B cell (primary cell): Measurements from ENCODE around the gene CNBP. TPM values are rescaled to one million over a fixed set of nuclear protein-coding genes. Genes with fewer than 3 reads are reported as not detected.

Experiments used
- ATAC-seq: fragments of 200-7000 bp; cut with Tn5 transposase; one replicate; pipeline ENCODE4 v1.10.0; 2021; ENCODE audit warnings: low read depth, mild to moderate bottlenecking, moderate number of reproducible peaks, moderate library complexity
- CTCF ChIA-PET: fragments of 350-600 bp; sonication (Branson Sonifier 250); formaldehyde crosslinking; loops from one replicate; lab custom pipeline; 2021; ENCODE audit warnings: antibody characterized with exemption, inconsistent platforms; lab: Charles Lee
- POLR2A ChIA-PET: fragments of 350-600 bp; sonication (Branson Sonifier 250); formaldehyde crosslinking; loops from one replicate; lab custom pipeline; 2021; ENCODE audit warnings: antibody characterized with exemption; lab: Charles Lee
- DNase-seq: peaks from one replicate; pipeline ENCODE4 v3.0.0; 2013
- H2AFZ ChIP-seq: 2 replicates; pipeline ENCODE4 v1.6.1; 2012; ENCODE audit warnings: mild to moderate bottlenecking, low read depth, low read length; ENCODE audit not compliant: insufficient read depth, poor library complexity, severe bottlenecking
- H3K27ac ChIP-seq, 2 donors: 1 replicate in 1 of 2; 2 replicates in 1 of 2; pipeline ENCODE4 v1.5.1; 2012 to 2013; ENCODE audit warnings: low read length in 2 of 2, mild to moderate bottlenecking in 2 of 2, moderate library complexity in 1 of 2
- H3K27me3 ChIP-seq, 4 experiments: fragments of 200-600 bp in 1 of 4; sonication (generic) in 1 of 4; replicated peaks in 1 of 4; 1 replicate in 2 of 4; 2 replicates in 2 of 4; pipeline versions ENCODE4 v1.6.1 to v1.7.0; 2013 to 2016; ENCODE audit warnings: low read length in 3 of 4, mild to moderate bottlenecking in 2 of 4, mixed read lengths in 1 of 4, moderate library complexity in 1 of 4; ENCODE audit not compliant: insufficient read depth in 4 of 4, control insufficient read depth in 3 of 4; ENCODE audit errors: control extremely low read depth in 1 of 4
- H3K36me3 ChIP-seq, 2 experiments: replicated peaks in 1 of 2; 1 replicate in 1 of 2; 2 replicates in 1 of 2; pipeline versions ENCODE4 v1.6.1 to v1.7.1; 2013; ENCODE audit warnings: low read length in 1 of 2; ENCODE audit not compliant: insufficient read depth in 2 of 2, control insufficient read depth in 1 of 2; ENCODE audit errors: control extremely low read depth in 1 of 2, extremely low read depth in 1 of 2
- H3K4me1 ChIP-seq, 2 donors: fragments of 200-600 bp in 1 of 2; sonication (generic) in 1 of 2; 1 replicate in 1 of 2; 2 replicates in 1 of 2; pipeline versions ENCODE4 v1.5.1 to v1.6.1; 2013 to 2017; ENCODE audit warnings: low read length in 2 of 2; ENCODE audit not compliant: control insufficient read depth in 2 of 2, insufficient read depth in 2 of 2
- H3K4me2 ChIP-seq: replicated peaks from 2 replicates; pipeline ENCODE3; 2012; ENCODE audit warnings: mild to moderate bottlenecking, low read depth, low read length; ENCODE audit not compliant: poor library complexity, severe bottlenecking
- H3K4me3 ChIP-seq, 5 experiments: fragments of 200-600 bp in 1 of 5; sonication (generic) in 1 of 5; 1 replicate in 3 of 5; 2 replicates in 2 of 5; pipeline versions ENCODE4 v1.5.1 to v1.7.0; 2011 to 2016; ENCODE audit warnings: low read length in 4 of 5, mild to moderate bottlenecking in 4 of 5, low read depth in 2 of 5, control low read depth in 1 of 5, moderate library complexity in 1 of 5; ENCODE audit not compliant: insufficient read depth in 1 of 5; ENCODE audit errors: control extremely low read depth in 1 of 5, extremely low read depth in 1 of 5
- H3K79me2 ChIP-seq: fragments of 200-600 bp; sonication (generic); one replicate; pipeline ENCODE4 v1.6.0; 2016; ENCODE audit warnings: low read length; ENCODE audit not compliant: control insufficient read depth, insufficient read depth
- H3K9ac ChIP-seq: fragments of 200-600 bp; sonication (generic); 2 replicates; pipeline ENCODE4 v1.6.1; 2017; ENCODE audit warnings: mild to moderate bottlenecking, low read length, moderate library complexity
- H3K9me3 ChIP-seq, 3 donors: one replicate each; pipeline versions ENCODE4 v1.6.1 to v1.7.1; 2013; ENCODE audit warnings: low read length in 2 of 3; ENCODE audit not compliant: control insufficient read depth in 2 of 3, insufficient read depth in 1 of 3; ENCODE audit errors: control extremely low read depth in 1 of 3
- H4K20me1 ChIP-seq: 2 replicates; pipeline ENCODE4 v1.6.0; 2012; ENCODE audit warnings: mild to moderate bottlenecking, low read length; ENCODE audit not compliant: insufficient read depth, control insufficient read depth, poor library complexity, severe bottlenecking
- H3K27ac Mint-ChIP-seq: one replicate; pipeline ENCODE4 v1.8.0; 2021; ENCODE audit warnings: mixed read lengths
- H3K27me3 Mint-ChIP-seq: one replicate; pipeline ENCODE4 v1.8.0; 2021; ENCODE audit warnings: mixed read lengths
- H3K4me1 Mint-ChIP-seq: one replicate; pipeline ENCODE4 v1.8.0; 2021; ENCODE audit warnings: mixed read lengths
- H3K4me3 Mint-ChIP-seq: one replicate; pipeline ENCODE4 v1.8.0; 2021; ENCODE audit warnings: mixed read lengths
- H3K9me3 Mint-ChIP-seq: one replicate; pipeline ENCODE4 v1.8.0; 2022; ENCODE audit warnings: mixed read lengths; ENCODE audit not compliant: insufficient read depth
- EZH2 ChIP-seq: IDR thresholded peaks from 2 replicates; pipeline ENCODE4 v1.6.1; 2012; ENCODE audit warnings: borderline replicate concordance, low read depth, mild to moderate bottlenecking, moderate library complexity, low read length; ENCODE audit not compliant: insufficient read depth, poor library complexity, severe bottlenecking
- WGBS: methylation state at CpG from one replicate; pipeline ENCODE4 v1.1.5; 2013; ENCODE audit warnings: missing lambda C conversion rate; ENCODE audit not compliant: insufficient coverage; 5-methylcytosine and 5-hydroxymethylcytosine counted together
- intact Hi-C: fragments of 100-400 bp; cut with micrococcal nuclease; formaldehyde crosslinking; loops from one replicate; pipeline ENCODE4 v1.10.0; 2022
- polyA plus RNA-seq: library from polyadenylated mRNA; depleted of rRNA; stranded (reverse); fragments of >200 nt; gene quantifications from 2 replicates; pipeline ENCODE4 v1.2.3, GENCODE V29; 2012
- total RNA-seq, 2 donors: library from RNA; stranded (reverse); fragments of 120-200 nt in 1 of 2; gene quantifications; 1 replicate in 1 of 2; 2 replicates in 1 of 2; pipeline versions ENCODE4 v1.2.3 to v1.2.4, GENCODE V29; 2013 to 2022
- TF ChIP-seq, protein P1 (sequence below): fragments of 200-600 bp; IDR thresholded peaks from one replicate; pipeline ENCODE4 v1.8.0; 2022; ENCODE audit warnings: antibody characterized with exemption, mild to moderate bottlenecking

The CNBP gene
- total and polyA plus RNA-seq, 2 donors (not counting 1 experiment from before 2014, with no cell fraction given), result 167 to 304 TPM

DNA sequence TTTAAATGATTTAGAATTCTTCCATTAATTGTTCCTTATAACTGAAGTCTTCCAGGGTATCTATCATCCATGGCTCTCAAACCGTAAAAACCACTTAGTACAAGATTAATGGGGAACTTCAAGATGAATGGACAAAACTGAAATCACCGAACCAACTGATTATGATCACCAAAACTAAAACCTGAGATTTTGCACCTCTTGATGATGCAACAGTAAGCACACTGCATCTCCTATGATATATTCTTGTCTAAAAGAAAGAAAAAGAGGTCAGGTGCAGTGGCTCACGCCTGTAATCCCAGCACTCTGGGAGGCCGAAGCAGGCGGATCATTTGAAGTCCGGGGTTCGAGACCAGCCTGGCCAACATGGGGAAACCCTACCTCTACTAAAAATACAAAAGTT, 19.2 kb downstream of the CNBP start:
- peaks cover 15% of the 10 kb centered on the region for H3K79me2 ChIP-seq
- no peak overlapping the region for H3K4me3 Mint-ChIP-seq
- no peaks in the 10 kb centered on the region for H3K27me3 ChIP-seq
- no peak for TF ChIP-seq EZH2
- TF ChIP-seq, protein P1, sequence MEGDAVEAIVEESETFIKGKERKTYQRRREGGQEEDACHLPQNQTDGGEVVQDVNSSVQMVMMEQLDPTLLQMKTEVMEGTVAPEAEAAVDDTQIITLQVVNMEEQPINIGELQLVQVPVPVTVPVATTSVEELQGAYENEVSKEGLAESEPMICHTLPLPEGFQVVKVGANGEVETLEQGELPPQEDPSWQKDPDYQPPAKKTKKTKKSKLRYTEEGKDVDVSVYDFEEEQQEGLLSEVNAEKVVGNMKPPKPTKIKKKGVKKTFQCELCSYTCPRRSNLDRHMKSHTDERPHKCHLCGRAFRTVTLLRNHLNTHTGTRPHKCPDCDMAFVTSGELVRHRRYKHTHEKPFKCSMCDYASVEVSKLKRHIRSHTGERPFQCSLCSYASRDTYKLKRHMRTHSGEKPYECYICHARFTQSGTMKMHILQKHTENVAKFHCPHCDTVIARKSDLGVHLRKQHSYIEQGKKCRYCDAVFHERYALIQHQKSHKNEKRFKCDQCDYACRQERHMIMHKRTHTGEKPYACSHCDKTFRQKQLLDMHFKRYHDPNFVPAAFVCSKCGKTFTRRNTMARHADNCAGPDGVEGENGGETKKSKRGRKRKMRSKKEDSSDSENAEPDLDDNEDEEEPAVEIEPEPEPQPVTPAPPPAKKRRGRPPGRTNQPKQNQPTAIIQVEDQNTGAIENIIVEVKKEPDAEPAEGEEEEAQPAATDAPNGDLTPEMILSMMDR, result no peak
- no peak overlapping the region for H2AFZ ChIP-seq
- intact Hi-C loops, result no loop called here
- H3K27ac Mint-ChIP-seq, result peak overlapping the region; percentile 12
- POLR2A ChIA-PET, result interaction anchor here (0.6 to 0.7 kb wide), 2 partner anchors 19 to 81 kb away, joined by 3 read pairs; no protein-coding TSS in a partner anchor
- no peaks in the 10 kb centered on the region for H3K9me3 Mint-ChIP-seq
- CTCF ChIA-PET, result interaction anchor here (0.7 to 1.2 kb wide), 2 partner anchors 85 to 140 kb away, joined by 3 read pairs; partner anchors contain the start of gene COPG1
- H3K27ac ChIP-seq, result no peak overlapping the region
- no peak overlapping the region for H3K9ac ChIP-seq
- no peak for DNase-seq
- peaks cover 33% of the 10 kb centered on the region for H3K4me1 Mint-ChIP-seq
- H3K4me3 ChIP-seq, result no peak overlapping the region
- peaks cover 0 to 30% of the 10 kb centered on the region in 2 experiments for H3K36me3 ChIP-seq
- peaks cover 14 to 20% of the 10 kb centered on the region in 2 donors for H3K4me1 ChIP-seq
- peaks cover 19% of the 10 kb centered on the region for H4K20me1 ChIP-seq
- no peak for ATAC-seq
- H3K9me3 ChIP-seq, result no peaks in the 10 kb centered on the region
- H3K4me2 ChIP-seq, result no peak overlapping the region
- 93% methylated on average over 5 of the region's 7 CpGs for WGBS
- no peaks in the 10 kb centered on the region for H3K27me3 Mint-ChIP-seq

DNA sequence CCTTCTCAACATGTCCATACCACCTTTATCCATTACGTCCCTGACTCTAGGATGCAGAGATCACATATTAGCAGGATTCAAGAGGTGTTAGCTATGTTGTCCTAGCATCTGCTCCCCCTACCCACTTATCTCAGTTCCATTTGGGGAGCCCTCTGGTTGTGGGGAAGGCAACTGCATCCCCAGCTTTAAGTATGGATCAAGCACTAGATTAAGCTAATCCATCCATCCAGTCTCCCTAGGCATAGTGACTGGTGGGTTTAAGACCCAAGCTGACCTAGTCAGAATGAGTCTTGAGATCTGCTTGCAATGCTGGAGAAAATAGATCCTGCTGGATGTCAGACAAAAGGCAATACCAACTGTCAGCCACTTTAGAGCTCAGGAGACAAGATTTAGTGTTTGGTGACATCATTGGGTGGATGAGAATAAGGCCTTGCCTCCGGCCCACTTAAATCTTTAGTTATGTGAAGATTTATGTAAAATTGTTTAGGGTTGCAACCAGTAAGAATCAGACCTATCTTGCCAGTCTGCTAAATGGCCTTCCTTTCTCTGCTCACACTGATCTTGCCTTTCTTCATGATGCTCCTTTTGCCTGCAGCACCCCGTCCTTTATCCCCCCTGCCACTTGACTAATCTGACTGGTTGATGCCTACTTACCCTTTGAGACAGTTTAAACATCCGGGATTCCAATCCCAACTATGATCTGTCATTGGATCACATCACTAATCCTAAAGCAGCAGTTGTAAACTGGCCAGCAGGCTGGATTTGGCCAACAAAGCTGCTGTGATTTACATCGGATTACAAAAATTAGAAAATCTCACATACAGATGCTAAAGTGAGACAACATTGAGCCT, 20.7 kb downstream of the CNBP start:
- H3K36me3 ChIP-seq, result peaks cover 0 to 30% of the 10 kb centered on the region in 2 experiments
- Mint-ChIP-seq H3K27ac (peak overlapping the region; percentile 80), H3K4me3 (peak overlapping the region; percentile 100), H3K9me3 (no peaks in the 10 kb centered on the region), H3K27me3 (no peaks in the 10 kb centered on the region), H3K4me1 (peaks cover 40% of the 10 kb centered on the region)
- H3K9ac ChIP-seq, result no peak overlapping the region
- peaks cover 19% of the 10 kb centered on the region for H3K79me2 ChIP-seq
- H3K27ac ChIP-seq, result peak overlapping the region in 1 of 2 donors; percentile 47
- H3K4me1 ChIP-seq, result peaks cover 18 to 24% of the 10 kb centered on the region in 2 donors
- H2AFZ ChIP-seq, result no peak overlapping the region
- ATAC-seq, result no peak
- H3K27me3 ChIP-seq, result no peaks in the 10 kb centered on the region
- intact Hi-C loops, result no loop called here
- H3K4me3 ChIP-seq, result no peak overlapping the region
- no peak for DNase-seq
- H3K9me3 ChIP-seq, result no peaks in the 10 kb centered on the region
- H4K20me1 ChIP-seq, result peaks cover 13% of the 10 kb centered on the region
- ChIA-PET CTCF (interaction anchor here (1.0 to 3.1 kb wide), 15 partner anchors 9 to 153 kb away, joined by 3 to 70 read pairs (median 8); partner anchors contain the start of genes CNBP and COPG1), POLR2A (interaction anchor here (0.6 to 1.9 kb wide), 5 partner anchors 21 to 83 kb away, joined by 3 to 5 read pairs (median 4); partner anchors contain the start of genes CNBP and RAB43)
- H3K4me2 ChIP-seq, result no peak overlapping the region
- 92% methylated on average over 2 of the region's 5 CpGs for WGBS
- TF ChIP-seq, protein P1, result no peak
- TF ChIP-seq EZH2, result no peak
